Measurements from ENCODE around the gene CTSO.

The CTSO gene

DNA sequence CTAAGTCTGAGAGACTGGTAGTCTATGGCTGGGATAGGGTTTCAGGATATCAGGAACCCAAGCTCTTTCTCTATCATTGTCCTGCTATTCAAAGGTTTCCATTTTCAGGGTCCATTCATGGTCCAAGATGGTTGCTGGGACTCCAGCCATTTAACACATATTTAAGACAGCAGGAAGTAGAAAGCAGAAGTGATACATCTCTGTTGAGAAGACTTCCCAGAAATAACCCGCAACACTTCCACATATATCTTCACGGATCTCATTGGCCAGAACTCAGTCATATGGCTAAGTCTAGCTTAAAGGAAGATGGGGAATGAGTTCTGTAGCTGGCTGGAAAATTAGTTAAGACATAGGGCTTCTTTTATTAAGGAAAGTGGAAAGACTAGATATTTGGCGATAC lies 23.8 kb downstream of the CTSO start:
- no peak overlapping the region for H3K4me3 ChIP-seq (ENCODE audit: low read depth, low read length)
- no peak for TF ChIP-seq CTCF (IDR thresholded peaks at IDR 0.05; ENCODE audit: low read depth, low read length)

DNA sequence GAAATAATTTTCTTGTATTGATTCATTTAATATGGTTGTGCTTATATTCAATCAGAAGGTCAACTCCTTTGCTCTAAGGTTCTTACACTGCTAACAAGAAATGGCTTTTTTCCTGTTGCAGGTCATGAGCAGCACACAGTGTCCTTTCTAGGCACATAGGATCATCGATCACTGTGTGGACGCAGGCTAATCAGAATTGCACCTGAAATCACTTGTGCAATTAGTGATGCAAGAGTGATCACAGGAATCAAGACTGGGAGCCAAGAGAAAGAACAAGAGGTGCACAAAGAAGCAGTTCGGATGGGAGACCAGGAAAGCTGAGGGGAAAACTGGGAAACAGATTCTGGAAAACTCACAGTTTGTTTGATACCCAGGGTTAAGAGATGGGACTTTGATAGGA lies 29.0 kb downstream of the CTSO start:
- no peak overlapping the region for H3K4me3 ChIP-seq (ENCODE audit: low read depth, low read length)
- TF ChIP-seq CTCF (IDR thresholded peaks at IDR 0.05; ENCODE audit: low read depth, low read length): no peak

DNA sequence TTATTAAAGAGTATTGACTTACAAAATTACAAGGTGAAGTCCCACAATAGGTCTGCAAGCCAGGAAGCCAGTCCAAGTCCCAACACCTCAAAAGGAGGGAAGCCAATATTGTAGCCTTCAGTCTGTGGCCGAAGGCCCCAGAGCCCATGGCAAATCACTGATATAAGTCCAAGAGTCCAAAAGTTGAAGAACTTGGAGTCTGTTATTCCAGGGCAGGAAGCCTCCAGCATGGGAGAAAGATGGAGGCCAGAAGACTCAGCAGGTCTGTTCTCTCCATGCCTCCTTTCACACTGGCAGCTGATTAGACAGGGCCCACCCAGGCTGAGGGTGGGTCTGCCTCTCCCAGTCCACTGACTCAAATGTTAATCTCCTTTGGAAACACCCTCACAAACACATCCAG lies 32.1 kb downstream of the CTSO start:
- no peak for TF ChIP-seq CTCF (IDR thresholded peaks at IDR 0.05; ENCODE audit: low read depth, low read length)

DNA sequence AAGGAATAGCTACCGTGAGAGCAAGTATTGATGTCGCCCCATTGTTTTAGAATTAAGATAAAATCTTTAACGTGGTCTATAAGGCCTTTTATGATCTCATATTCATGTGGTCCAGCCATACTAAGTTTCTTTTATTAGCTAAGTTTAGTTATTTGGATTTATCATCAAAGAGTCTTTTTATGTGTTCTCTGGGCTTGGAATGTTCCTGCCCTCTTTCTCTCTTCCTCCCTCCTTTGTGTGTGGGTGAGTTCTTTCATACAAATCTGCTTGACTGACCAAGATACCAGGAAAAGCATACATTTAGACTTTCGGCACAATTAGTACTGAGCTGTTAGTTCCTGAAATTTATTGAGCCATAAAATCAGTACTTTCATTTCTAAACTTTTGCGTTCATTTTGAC lies 38.9 kb downstream of the CTSO start:
- no peak for TF ChIP-seq CTCF (IDR thresholded peaks at IDR 0.05; ENCODE audit: low read depth, low read length)
- no peak overlapping the region for H3K4me3 ChIP-seq (ENCODE audit: low read depth, low read length)

More for the DNA sequence above, 32.1 kb downstream of the CTSO start:
- no peak overlapping the region for H3K4me3 ChIP-seq (ENCODE audit: low read depth, low read length)

GRCh38 chr4:155911905-155912304 lies 41.8 kb downstream of the CTSO start:
- H3K4me3 ChIP-seq (ENCODE audit: low read depth, low read length): no peak overlapping the region
- no peak for TF ChIP-seq CTCF (IDR thresholded peaks at IDR 0.05; ENCODE audit: low read depth, low read length)

DNA sequence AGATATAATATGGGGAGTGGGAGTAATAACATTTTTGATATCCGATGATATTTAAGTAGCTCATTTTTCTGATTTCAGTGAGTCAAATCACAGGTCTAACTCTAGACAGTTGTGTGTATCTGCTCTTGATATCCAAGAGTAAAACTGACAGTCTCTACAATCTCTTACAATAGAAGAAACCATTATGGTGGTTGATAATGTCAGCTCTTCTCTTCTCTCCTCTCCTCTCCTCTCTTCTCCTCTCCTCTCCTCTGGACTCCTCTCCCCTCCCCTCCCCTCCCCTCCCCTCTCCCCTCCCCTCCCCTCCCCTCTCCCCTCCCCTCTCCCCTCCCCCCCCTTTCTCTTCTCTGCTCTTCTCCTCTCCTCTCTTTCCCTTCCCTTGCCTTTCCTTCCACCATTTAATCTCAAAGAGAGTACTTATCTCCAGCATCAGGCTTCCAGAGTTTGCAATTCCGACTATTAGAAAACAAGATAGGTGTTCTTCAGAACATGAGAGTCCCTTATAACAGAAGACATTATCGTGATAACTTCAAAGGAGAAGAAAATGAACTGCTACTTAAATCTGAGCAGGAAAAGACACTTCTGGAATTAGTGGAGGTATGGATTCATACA lies 43.9 kb downstream of the CTSO start:
- no peak for TF ChIP-seq CTCF (IDR thresholded peaks at IDR 0.05; ENCODE audit: low read depth, low read length)
- H3K4me3 ChIP-seq (ENCODE audit: low read depth, low read length): no peak overlapping the region

GRCh38 chr4:155908187-155909139 lies 45.2 kb downstream of the CTSO start:
- no peak overlapping the region for H3K4me3 ChIP-seq (ENCODE audit: low read depth, low read length)
- no peak for TF ChIP-seq CTCF (IDR thresholded peaks at IDR 0.05; ENCODE audit: low read depth, low read length)

All from WI38 (cell line).